HG02571 (cell line): ENCODE measurements around the gene STXBP5L.
"Not testable (repeated sequence)": the region's sequence is repeated elsewhere in the genome, so short reads cannot be mapped to it uniquely, and the experiment has no call there.

Source experiments
- ATAC-seq: cut with Tn5 transposase; IDR thresholded peaks from one replicate; pipeline ENCODE4 v1.9.1; 2021; ENCODE audit warnings: mild to moderate bottlenecking, moderate library complexity; ENCODE audit not compliant: unreplicated experiment

STXBP5L gene

GRCh38 chr3:120988994-120989393, 81.0 kb downstream of the STXBP5L start:
- no peak for ATAC-seq

- no peak for ATAC-seq
These were observed 110.9 kb downstream of the STXBP5L start for GRCh38 chr3:121018917-121019321.

- no peak for ATAC-seq
These were observed 155.6 kb downstream of the STXBP5L start for GRCh38 chr3:121063628-121064027.

GRCh38 chr3:121064121-121064520, 156.1 kb downstream of the STXBP5L start:
- ATAC-seq = no peak

GRCh38 chr3:121072133-121072532, 164.1 kb downstream of the STXBP5L start:
- no peak for ATAC-seq

GRCh38 chr3:121073011-121073410, 165.0 kb downstream of the STXBP5L start:
- ATAC-seq = no peak

GRCh38 chr3:121075191-121075590, 167.2 kb downstream of the STXBP5L start:
- no peak for ATAC-seq

GRCh38 chr3:121078378-121079101, 170.5 kb downstream of the STXBP5L start:
- ATAC-seq = not testable (repeated sequence)

- no peak for ATAC-seq
These were observed 188.9 kb downstream of the STXBP5L start for GRCh38 chr3:121096953-121097352.

GRCh38 chr3:121111086-121111485, 203.1 kb downstream of the STXBP5L start:
- ATAC-seq = not testable (repeated sequence)

- ATAC-seq = no peak
These were observed 204.1 kb downstream of the STXBP5L start for GRCh38 chr3:121111914-121112612.

- ATAC-seq = no peak
These were observed 218.2 kb downstream of the STXBP5L start for GRCh38 chr3:121126033-121126706.

GRCh38 chr3:121126707-121127035, 218.7 kb downstream of the STXBP5L start:
- ATAC-seq = no peak

- ATAC-seq = no peak
These were observed 244.6 kb downstream of the STXBP5L start for GRCh38 chr3:121152573-121152972.

- ATAC-seq = no peak
These were observed 245.8 kb downstream of the STXBP5L start for GRCh38 chr3:121153851-121154250.

- no peak for ATAC-seq
These were observed 247.0 kb downstream of the STXBP5L start for GRCh38 chr3:121155028-121155427.

- ATAC-seq = no peak
These were observed 257.4 kb downstream of the STXBP5L start for GRCh38 chr3:121165397-121165837.

- no peak for ATAC-seq
These were observed 259.6 kb downstream of the STXBP5L start for GRCh38 chr3:121167374-121168139.

GRCh38 chr3:121175083-121175482, 267.1 kb downstream of the STXBP5L start:
- ATAC-seq = no peak

GRCh38 chr3:121190626-121191025, 282.6 kb downstream of the STXBP5L start:
- not testable (repeated sequence) for ATAC-seq

- ATAC-seq = no peak
These were observed 294.6 kb downstream of the STXBP5L start for GRCh38 chr3:121202573-121202972.
